Measurements from ENCODE around the gene SPEM2. TPM values are rescaled to one million over a fixed set of nuclear protein-coding genes. Genes with fewer than 3 reads are reported as not detected.

The SPEM2 gene
- polyA plus RNA-seq, 1 of the 3 experiments (the other 2 are of a cell fraction) = not detected

- Histone ChIP-seq H3K27ac (ENCODE audit: low read depth in 2 of 2, low read length in 1 of 2) (no peak overlapping the region), H3K79me2 (ENCODE audit: insufficient read depth) (peaks cover 72% of the 10 kb centered on the region)
- TF ChIP-seq TCF12 (IDR thresholded peaks at IDR 0.05) (no peak), FOXM1 (IDR thresholded peaks at IDR 0.05; ENCODE audit: low read depth) (no peak), SIN3A (IDR thresholded peaks at IDR 0.05; ENCODE audit: borderline replicate concordance, low read depth, low read length) (no peak), TAF1 (IDR thresholded peaks at IDR 0.05; ENCODE audit: borderline replicate concordance, low read depth, low read length) (no peak), NFIC (IDR thresholded peaks at IDR 0.05; ENCODE audit: borderline replicate concordance) (no peak), ZBTB33 (IDR thresholded peaks at IDR 0.05; ENCODE audit: borderline replicate concordance, low read depth) (no peak), REST (IDR thresholded peaks at IDR 0.05; ENCODE audit: low read depth, low read length) (no peak), RCOR1 (IDR thresholded peaks at IDR 0.05; ENCODE audit: low read length) (no peak), CHD2 (IDR thresholded peaks at IDR 0.05; ENCODE audit: low read length, partially characterized antibody) (no peak), GABPA (IDR thresholded peaks at IDR 0.05; ENCODE audit: low read depth) (no peak)
- TF ChIP-seq, protein P1, sequence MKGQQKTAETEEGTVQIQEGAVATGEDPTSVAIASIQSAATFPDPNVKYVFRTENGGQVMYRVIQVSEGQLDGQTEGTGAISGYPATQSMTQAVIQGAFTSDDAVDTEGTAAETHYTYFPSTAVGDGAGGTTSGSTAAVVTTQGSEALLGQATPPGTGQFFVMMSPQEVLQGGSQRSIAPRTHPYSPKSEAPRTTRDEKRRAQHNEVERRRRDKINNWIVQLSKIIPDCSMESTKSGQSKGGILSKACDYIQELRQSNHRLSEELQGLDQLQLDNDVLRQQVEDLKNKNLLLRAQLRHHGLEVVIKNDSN (IDR thresholded peaks at IDR 0.05; ENCODE audit: borderline replicate concordance, low read depth) = no peak
Observed at GRCh38 chr17:7468290-7468689, 42.9 kb downstream of the SPEM2 start.

More at GRCh38 chr17:7468290-7468689, 42.9 kb downstream of the SPEM2 start:
- peaks cover 4 to 12% of the 10 kb centered on the region in 2 experiments; a peak in 1 of 4 replicates for H3K4me1 ChIP-seq (ENCODE audit: control insufficient read depth in 1 of 2, insufficient read depth in 2 of 2, low read depth in 1 of 2, low read length in 1 of 2)
- H3K9me3 ChIP-seq = no peaks in the 10 kb centered on the region
- 91% methylated on average over 10 of the region's 11 CpGs for WGBS (ENCODE audit: low lambda C conversion rate)
- H2AFZ ChIP-seq (ENCODE audit: low read depth) = no peak overlapping the region
- H3K4me3 ChIP-seq (ENCODE audit: low read depth in 2 of 2, low read length in 1 of 2) = no peak overlapping the region
- H4K20me1 ChIP-seq (ENCODE audit: insufficient read depth) = peaks cover 22% of the 10 kb centered on the region; the same call in 1 of the 2 replicates
- peaks cover 4 to 14% of the 10 kb centered on the region in 2 experiments for H3K36me3 ChIP-seq (replicated peaks in 1 of 2; ENCODE audit: control insufficient read depth in 1 of 2, insufficient read depth in 2 of 2, low read length in 1 of 2)
- H3F3A ChIP-seq (replicated peaks; ENCODE audit: insufficient read depth) = peaks cover 7% of the 10 kb centered on the region
- no peak overlapping the region for H3K4me2 ChIP-seq
- no peaks in the 10 kb centered on the region for H3K27me3 ChIP-seq (ENCODE audit: insufficient read depth)
- no peak overlapping the region for H3K9ac ChIP-seq
- CTCF ChIA-PET = interaction anchor here (1.4 kb wide), 1 partner anchor 23 kb away, joined by 3 read pairs; no protein-coding TSS in a partner anchor
- H3K9me2 ChIP-seq = no peaks in the 10 kb centered on the region
- DNase-seq = no peak
- POLR2A ChIA-PET = no interaction called here
